H54 (cell line): Measurements from ENCODE around the gene TEAD3.
"Not testable (repeated sequence)": the region's sequence is repeated elsewhere in the genome, so short reads cannot be mapped to it uniquely, and the experiment has no call there.

Experiments
- DNase-seq: peaks from one replicate; pipeline ENCODE4 v3.0.0; 2011; ENCODE audit warnings: low spot score, mixed read lengths; ENCODE audit not compliant: insufficient read length
- FAIRE-seq: peaks from 3 replicates; lab custom pipeline; 2011; peaks lifted over from hg19 to GRCh38; lab: Jason Lieb, UNC
- POLR2A ChIP-seq: IDR thresholded peaks from 2 replicates; pipeline ENCODE4 v1.6.1; 2011; ENCODE audit warnings: low read depth, mild to moderate bottlenecking, low read length

The TEAD3 gene

GRCh38 chr6:35451354-35452182 is 45.3 kb downstream of the TEAD3 start:
- no peak for FAIRE-seq
- DNase-seq, result no peak
- no peak for TF ChIP-seq POLR2A

- FAIRE-seq, result peak; percentile 58
- DNase-seq, result peak; percentile 72
Observed at GRCh38 chr6:35449287-35449881, 47.5 kb downstream of the TEAD3 start.

GRCh38 chr6:35448191-35448590 is 48.7 kb downstream of the TEAD3 start:
- FAIRE-seq (no peak), DNase-seq (no peak)
- TF ChIP-seq POLR2A, result no peak

More at GRCh38 chr6:35449287-35449881, 47.5 kb downstream of the TEAD3 start:
- TF ChIP-seq POLR2A, result no peak

- no peak for DNase-seq
- TF ChIP-seq POLR2A, result no peak
- no peak for FAIRE-seq
Observed at GRCh38 chr6:35445691-35446090, 51.2 kb downstream of the TEAD3 start.

DNA sequence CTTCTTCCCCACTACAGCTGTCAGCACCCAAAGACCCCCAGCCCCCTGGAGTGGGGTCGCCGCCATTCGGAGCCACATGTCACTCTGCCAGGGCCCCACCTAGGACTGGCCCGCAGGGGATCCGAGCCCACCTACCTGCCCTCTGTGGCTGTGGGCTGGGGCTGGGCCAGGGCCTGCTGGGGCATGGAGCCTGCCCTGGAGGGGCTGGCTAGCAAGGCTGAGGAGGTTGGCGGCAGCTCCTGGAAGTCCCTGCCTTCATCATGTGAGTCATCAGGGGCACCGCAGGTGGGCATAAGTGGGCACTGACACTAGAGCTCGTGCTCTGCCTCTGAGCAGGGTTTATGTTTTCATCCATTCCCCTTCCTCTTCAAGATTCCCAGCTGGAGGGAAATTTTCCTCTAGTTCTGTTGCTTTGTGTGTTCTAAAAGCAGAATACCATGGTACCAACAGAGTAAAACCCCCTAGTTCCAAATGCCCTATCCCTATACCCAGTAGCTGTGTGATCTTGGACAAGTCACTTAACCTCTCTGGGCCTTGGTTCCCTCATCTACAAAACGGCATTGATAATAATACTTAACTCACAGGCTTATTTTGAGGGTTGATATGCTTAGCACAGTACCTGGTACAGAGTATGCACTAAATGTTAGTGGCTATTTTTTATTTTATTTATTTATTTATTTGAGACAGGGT is 53.4 kb downstream of the TEAD3 start:
- FAIRE-seq (peak; percentile 60), DNase-seq (peak; percentile 72)
- TF ChIP-seq POLR2A, result no peak

- DNase-seq, result no peak
- TF ChIP-seq POLR2A, result no peak
- no peak for FAIRE-seq
Observed at GRCh38 chr6:35442693-35443092, 54.2 kb downstream of the TEAD3 start.

GRCh38 chr6:35441642-35442041 is 55.2 kb downstream of the TEAD3 start:
- FAIRE-seq (no peak), DNase-seq (no peak)
- TF ChIP-seq POLR2A, result no peak

DNA sequence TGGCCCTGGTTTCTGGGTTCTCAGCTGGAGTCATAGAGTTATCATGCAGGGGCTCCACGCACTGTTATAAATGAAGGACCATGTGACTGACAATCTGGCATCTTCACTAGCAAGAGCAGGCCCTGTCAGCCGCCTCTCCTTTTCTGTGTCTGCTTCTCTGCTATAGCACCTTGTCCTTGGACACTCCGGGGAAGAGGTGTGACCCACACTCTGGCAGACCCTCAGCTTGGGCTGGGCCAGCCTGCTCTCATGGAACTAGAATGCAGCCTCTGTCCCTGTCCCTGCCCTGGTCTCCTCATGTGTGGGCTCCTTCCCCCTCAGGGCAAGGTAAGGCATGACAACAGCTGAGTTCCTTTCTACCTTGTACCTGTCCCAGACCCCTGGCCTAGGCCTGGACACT is 55.7 kb downstream of the TEAD3 start:
- no peak for TF ChIP-seq POLR2A
- FAIRE-seq, result no peak

GRCh38 chr6:35439308-35439707 is 57.6 kb downstream of the TEAD3 start:
- no peak for DNase-seq
- no peak for FAIRE-seq
- TF ChIP-seq POLR2A, result no peak

More for the DNA sequence above, 55.7 kb downstream of the TEAD3 start:
- no peak for DNase-seq

GRCh38 chr6:35438378-35439065 is 58.4 kb downstream of the TEAD3 start:
- not testable (repeated sequence) for DNase-seq, FAIRE-seq

GRCh38 chr6:35436071-35436857 is 60.6 kb downstream of the TEAD3 start:
- no peak for FAIRE-seq
- no peak for DNase-seq

GRCh38 chr6:35435074-35435837 is 61.6 kb downstream of the TEAD3 start:
- TF ChIP-seq POLR2A, result no peak

More at GRCh38 chr6:35436071-35436857, 60.6 kb downstream of the TEAD3 start:
- no peak for TF ChIP-seq POLR2A

GRCh38 chr6:35432702-35433101 is 64.2 kb downstream of the TEAD3 start:
- not testable (repeated sequence) for DNase-seq, FAIRE-seq

More at GRCh38 chr6:35435074-35435837, 61.6 kb downstream of the TEAD3 start:
- FAIRE-seq, result no peak
- no peak for DNase-seq
